ENCODE measurements around the gene PLAC8.
"Not testable (repeated sequence)": the region's sequence is repeated elsewhere in the genome, so short reads cannot be mapped to it uniquely, and the experiment has no call there.

PLAC8 gene

DNA sequence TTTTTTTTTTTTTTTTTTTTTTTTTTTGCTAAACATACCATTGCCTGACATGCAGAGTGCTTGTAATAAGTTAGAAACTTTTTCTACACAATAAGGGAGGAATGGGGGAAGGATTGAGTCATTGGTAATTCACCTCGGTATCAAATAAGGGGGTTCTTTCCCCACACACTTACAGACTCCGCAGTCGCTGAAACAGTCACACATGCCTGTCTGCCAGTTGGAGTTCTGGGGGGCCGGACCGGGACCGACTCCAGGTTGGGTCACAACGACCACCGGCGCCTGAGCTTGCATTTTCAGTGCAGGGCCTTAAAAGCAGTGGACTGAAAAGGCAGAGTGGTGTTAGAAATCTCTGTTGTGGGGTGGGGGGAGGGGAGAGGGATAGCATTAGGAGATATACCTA, 6.9 kb downstream of the PLAC8 start:
- Mint-ChIP-seq H3K36me3 (ENCODE audit: low read depth) (peaks cover 25% of the 10 kb centered on the region), H3K27me3 (no peaks in the 10 kb centered on the region), H3K4me1 (peaks cover 67% of the 10 kb centered on the region), H3K4me3 (peak overlapping the region; percentile 74), H3K27ac (peak overlapping the region; percentile 90), H3K9me3 (no peaks in the 10 kb centered on the region)
- ATAC-seq, result peak; percentile 31
- DNase-seq, result peak; percentile 63

DNA sequence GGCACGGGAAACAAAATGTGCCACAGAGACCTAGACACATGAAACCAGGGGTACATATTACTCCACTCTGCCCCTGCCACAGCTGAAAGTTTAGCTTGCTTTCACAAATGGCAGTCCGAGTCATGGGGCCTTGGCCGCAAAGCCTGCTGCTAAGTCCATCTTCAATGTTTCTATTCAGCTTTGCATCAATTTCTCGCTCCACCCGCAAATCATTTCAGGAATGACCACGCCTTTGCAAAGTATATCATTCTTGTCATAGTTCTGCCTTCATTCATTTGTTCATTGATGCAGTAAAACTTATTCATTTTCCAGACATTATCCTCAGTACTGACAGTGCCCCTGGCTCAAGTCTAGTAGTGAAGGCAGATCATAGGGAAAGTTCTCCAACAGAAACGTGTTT, 9.5 kb downstream of the PLAC8 start:
- H3K27ac Mint-ChIP-seq, result peak overlapping the region; percentile 23
- DNase-seq, result no peak
- ATAC-seq, result no peak
- peaks cover 43% of the 10 kb centered on the region for H3K36me3 Mint-ChIP-seq (ENCODE audit: low read depth)
- H3K9me3 Mint-ChIP-seq, result no peaks in the 10 kb centered on the region
- no peak overlapping the region for H3K4me3 Mint-ChIP-seq
- peaks cover 68% of the 10 kb centered on the region for H3K4me1 Mint-ChIP-seq
- H3K27me3 Mint-ChIP-seq, result no peaks in the 10 kb centered on the region

DNA sequence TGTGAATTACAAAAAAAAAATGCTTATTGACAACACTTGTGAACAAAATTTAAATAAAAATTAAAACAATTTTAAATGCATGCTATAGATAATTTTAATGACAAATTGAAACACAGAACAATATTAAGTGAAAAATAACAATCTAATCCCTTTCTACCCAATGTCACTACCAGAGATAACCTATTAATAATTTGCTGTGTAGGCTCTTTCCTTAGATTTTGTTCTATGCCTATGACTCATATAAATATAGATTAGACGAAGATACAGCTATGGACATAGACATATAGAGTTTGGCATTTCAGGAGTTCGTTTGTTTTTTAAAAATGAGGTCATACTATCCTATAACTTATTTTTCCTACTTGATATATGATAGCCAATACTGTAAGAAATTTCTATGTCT, 18.1 kb downstream of the PLAC8 start:
- peaks cover 65% of the 10 kb centered on the region for H3K36me3 Mint-ChIP-seq (ENCODE audit: low read depth)
- peak overlapping the region; percentile 14 for H3K27ac Mint-ChIP-seq

DNA sequence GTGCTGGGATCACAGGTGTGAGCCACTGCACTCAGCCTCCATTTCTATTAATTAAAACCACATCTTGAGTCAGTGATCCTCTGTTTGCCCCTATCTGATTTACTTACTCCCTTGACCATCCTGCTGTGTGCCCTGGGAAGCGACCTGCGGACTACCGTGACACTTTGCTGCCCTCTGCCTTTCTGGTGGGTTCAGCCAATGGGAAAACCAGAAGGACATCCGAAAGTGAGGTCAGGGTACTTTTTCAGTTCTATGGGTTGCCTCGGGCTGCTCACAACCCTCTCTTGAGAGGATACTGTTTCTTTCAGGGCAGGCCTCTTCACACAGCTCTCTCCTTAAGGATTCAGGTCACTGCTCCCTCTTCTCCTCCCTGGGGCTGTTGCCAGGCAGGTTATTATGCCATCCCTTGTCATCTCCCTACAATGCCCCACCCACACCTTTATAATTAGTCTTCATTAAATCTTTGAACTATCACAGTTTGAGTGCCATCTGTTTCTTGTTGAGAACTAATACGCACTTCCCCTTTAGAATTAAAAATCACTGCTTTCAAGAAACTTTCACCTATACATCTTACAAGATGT, 21.4 kb downstream of the PLAC8 start:
- no peak for ATAC-seq
- Mint-ChIP-seq H3K27me3 (no peaks in the 10 kb centered on the region), H3K9me3 (no peaks in the 10 kb centered on the region), H3K36me3 (ENCODE audit: low read depth) (peaks cover 66% of the 10 kb centered on the region), H3K4me3 (no peak overlapping the region), H3K27ac (peak overlapping the region; percentile 68), H3K4me1 (peaks cover 37% of the 10 kb centered on the region)
- DNase-seq, result no peak

More for the DNA sequence above, 18.1 kb downstream of the PLAC8 start:
- peaks cover 56% of the 10 kb centered on the region for H3K4me1 Mint-ChIP-seq
- no peaks in the 10 kb centered on the region for H3K27me3 Mint-ChIP-seq
- peaks cover 3% of the 10 kb centered on the region for H3K9me3 Mint-ChIP-seq
- ATAC-seq (no peak), DNase-seq (no peak)
- no peak overlapping the region for H3K4me3 Mint-ChIP-seq

DNA sequence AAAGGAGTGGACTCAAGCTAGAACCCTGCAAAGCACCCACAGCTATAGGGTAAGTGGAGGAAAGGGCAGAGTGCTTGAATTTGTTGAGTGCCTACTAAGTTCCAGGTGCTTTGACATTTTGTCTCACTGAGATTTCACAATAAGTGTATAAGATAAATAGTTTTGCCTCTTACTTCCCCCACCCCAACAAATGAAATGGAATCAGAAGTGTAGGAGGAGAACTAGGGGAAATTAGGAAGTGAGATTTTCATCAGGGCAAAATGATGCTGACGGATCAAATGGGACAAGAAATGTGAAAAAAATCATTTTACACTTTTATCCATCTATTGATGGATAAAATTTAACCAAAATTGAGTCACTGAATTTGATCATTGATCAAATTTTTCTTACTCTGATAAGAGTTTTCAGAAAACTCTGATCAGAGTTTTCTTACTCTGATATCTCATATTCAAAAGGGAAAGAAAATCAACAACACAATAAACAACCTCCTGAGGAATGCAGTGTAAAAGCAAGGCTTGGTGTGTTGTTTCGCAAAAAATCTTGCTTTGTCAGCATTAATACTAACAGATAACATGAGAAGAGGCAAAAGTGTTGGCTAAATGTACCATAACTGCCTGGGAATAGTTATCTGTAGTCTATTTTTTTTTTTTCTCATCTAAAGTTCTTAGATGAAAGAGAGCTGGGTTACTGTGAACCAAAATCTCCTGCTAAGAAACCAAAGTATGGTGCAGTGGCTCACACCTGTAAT, 24.9 kb downstream of the PLAC8 start:
- H3K27ac Mint-ChIP-seq, result no peak overlapping the region
- peaks cover 14% of the 10 kb centered on the region for H3K4me1 Mint-ChIP-seq
- no peak overlapping the region for H3K4me3 Mint-ChIP-seq
- H3K27me3 Mint-ChIP-seq, result no peaks in the 10 kb centered on the region
- peaks cover 48% of the 10 kb centered on the region for H3K36me3 Mint-ChIP-seq (ENCODE audit: low read depth)
- DNase-seq, result no peak
- no peak for ATAC-seq
- H3K9me3 Mint-ChIP-seq, result no peaks in the 10 kb centered on the region

DNA sequence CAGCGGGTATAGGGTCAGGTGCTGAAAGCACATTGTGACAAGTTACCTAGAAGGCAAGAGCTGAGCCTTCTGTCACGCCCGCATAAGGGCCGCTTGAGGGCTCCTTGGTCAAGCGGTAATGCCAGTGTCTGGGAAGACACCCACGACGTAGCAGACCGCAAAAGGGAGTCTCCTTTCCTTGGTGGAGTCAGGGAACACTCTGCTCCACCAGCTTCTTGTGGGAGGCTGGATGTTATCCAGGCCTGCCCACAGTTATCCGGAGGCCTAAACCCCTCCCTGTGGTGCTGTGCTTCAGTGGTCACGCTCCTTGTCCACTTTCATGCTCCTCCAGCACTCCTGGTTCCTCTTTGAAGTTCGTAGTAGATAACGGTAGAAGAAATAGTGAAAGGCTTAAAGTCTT, 29.6 kb downstream of the PLAC8 start:
- not testable (repeated sequence) for H3K27ac Mint-ChIP-seq, H3K9me3 Mint-ChIP-seq, H3K4me3 Mint-ChIP-seq, DNase-seq, H3K27me3 Mint-ChIP-seq, ATAC-seq
- peaks cover 21% of the 10 kb centered on the region for H3K36me3 Mint-ChIP-seq (ENCODE audit: low read depth)
- H3K4me1 Mint-ChIP-seq, result peaks cover 28% of the 10 kb centered on the region

DNA sequence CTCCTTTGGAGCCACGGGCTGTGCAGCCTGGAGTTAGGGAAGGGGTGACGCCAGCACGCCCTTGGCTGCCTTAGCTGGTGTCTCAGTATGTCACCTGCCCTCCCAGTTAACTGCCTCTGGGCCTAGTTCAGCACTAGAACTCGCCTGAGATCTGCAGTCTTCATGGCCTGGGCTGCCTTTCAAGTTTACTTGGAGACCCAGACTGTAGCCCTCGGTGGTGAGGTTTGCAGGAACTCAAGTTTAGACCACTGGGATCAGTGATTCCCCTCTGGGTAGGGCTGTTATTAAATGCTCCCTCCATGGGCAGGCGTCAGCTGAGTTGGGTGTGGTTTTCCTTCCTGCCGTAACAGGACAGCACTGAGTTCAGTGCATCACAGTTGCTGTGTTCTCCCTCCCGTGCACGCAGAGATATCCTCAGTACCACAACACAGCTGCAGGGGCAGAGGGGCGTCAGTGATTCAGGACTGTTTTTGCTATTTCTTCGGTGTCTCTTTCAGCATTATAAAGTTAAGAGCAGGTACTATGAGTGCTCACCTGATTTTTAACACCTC, 30.5 kb downstream of the PLAC8 start:
- no peaks in the 10 kb centered on the region for H3K9me3 Mint-ChIP-seq
- H3K27ac Mint-ChIP-seq, result peak overlapping the region; percentile 46
- H3K27me3 Mint-ChIP-seq, result no peaks in the 10 kb centered on the region
- ATAC-seq (peak; percentile 95), DNase-seq (peak; percentile 49)
- H3K36me3 Mint-ChIP-seq (ENCODE audit: low read depth), result peaks cover 12% of the 10 kb centered on the region
- no peak overlapping the region for H3K4me3 Mint-ChIP-seq
- peaks cover 26% of the 10 kb centered on the region for H3K4me1 Mint-ChIP-seq

DNA sequence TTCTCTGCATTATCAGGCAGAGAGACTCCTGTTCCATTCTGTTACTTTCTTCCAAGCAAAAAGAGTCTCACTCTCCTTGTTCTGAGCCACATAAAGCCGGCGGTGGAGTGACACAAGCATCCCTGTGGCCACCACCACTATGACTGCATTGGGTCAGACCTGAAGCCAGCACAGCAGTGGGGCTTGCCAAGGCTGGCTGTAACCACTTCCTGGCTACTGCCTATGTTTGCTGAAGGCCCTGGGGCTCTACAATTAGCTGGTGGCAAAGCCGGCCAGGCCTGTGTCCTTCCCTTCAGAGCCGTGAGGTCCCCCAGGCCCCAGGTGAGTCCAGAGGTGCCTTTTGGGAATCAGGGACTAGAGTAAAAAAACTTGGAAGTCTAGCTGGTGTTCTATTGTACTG, 31.8 kb downstream of the PLAC8 start:
- DNase-seq (no peak), ATAC-seq (no peak)
- no peaks in the 10 kb centered on the region for H3K9me3 Mint-ChIP-seq
- no peak overlapping the region for H3K27ac Mint-ChIP-seq
- H3K4me3 Mint-ChIP-seq, result no peak overlapping the region
- H3K27me3 Mint-ChIP-seq, result no peaks in the 10 kb centered on the region
- peaks cover 24% of the 10 kb centered on the region for H3K4me1 Mint-ChIP-seq
- H3K36me3 Mint-ChIP-seq (ENCODE audit: low read depth), result peaks cover 3% of the 10 kb centered on the region

DNA sequence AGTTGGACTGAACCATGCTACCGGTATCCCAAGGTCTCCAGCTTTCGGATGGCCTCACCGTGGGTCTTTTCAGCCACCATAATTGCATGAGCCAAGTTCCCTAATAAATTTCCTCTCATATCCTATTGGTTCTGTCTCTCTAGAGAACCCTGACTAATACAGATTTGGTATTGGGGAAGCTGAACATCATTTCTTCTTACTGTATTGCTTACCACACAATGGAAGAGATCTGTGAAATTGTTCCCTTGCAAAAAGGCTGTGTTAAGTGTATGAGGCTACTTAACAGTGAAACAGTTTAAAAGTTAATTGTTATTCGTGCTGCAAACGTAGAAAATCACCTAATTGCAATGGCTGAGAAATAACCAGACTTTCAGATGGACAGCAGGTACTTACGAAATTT, 34.0 kb downstream of the PLAC8 start:
- ATAC-seq (no peak), DNase-seq (no peak)
- H3K27ac Mint-ChIP-seq, result no peak overlapping the region
- peaks cover 26% of the 10 kb centered on the region for H3K4me1 Mint-ChIP-seq
- H3K4me3 Mint-ChIP-seq, result no peak overlapping the region
- peaks cover 14% of the 10 kb centered on the region for H3K36me3 Mint-ChIP-seq (ENCODE audit: low read depth)
- no peaks in the 10 kb centered on the region for H3K27me3 Mint-ChIP-seq
- H3K9me3 Mint-ChIP-seq, result no peaks in the 10 kb centered on the region

DNA sequence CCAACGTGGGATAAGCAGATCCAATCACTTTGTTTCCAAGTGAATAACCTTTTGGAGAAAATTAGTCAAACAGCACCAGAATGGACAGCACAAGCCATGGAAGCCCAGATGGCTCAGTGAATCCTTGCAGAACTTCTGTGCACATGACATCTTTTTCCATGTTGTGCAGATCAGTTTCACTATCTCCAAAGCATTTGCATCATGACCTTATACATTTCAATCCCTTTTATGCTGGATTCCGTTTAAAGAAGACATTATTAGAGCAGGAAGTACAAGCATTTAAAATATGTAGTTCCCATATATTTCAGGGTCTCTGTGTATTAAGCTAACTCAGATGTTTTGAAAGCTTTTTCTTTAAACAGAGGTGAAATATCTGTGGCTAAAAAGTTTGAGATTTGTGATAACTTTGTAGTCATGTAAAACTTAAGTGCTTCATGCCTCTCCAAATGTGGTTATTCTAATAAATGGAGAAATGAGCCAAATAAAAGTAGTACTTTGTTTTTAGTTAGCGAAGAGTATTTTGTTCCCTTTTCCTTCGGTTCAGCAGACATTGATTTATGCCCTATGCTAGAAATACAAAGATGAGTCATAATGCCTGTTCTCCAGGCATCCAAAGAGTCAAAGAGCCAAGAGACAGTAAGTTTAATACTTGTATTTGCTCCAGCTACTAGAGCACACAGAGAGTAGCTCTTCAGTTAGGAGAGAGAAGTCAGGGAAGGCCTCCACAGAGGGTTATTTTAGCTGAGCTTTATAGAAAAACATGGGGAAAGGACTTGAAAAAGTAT, 39.0 kb downstream of the PLAC8 start:
- Mint-ChIP-seq H3K36me3 (ENCODE audit: low read depth) (peaks cover 20% of the 10 kb centered on the region), H3K9me3 (no peaks in the 10 kb centered on the region), H3K4me3 (no peak overlapping the region), H3K4me1 (peaks cover 17% of the 10 kb centered on the region), H3K27me3 (no peaks in the 10 kb centered on the region), H3K27ac (peak overlapping the region; percentile 0)
- DNase-seq (no peak), ATAC-seq (no peak)

DNA sequence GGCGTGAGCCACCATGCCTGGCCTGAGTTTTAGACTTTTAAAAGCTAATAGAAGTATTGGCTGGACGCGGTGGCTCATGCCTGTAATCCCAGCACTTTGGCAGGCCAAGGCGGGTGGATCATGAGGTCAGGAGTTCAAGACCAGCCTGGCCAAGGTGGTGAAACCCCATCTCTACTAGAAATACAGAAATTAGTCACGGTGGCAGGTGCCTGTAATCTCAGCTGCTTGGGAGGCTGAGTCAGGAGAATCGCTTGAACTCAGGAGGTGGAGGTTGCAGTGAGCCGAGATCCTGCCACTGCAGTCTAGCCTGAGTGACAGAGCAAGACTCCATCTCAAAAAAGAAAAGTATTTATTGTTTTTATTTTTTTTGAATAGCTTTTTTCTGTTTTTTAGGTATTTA, 39.7 kb downstream of the PLAC8 start:
- not testable (repeated sequence) for H3K4me3 Mint-ChIP-seq, H3K9me3 Mint-ChIP-seq, H3K27ac Mint-ChIP-seq, H3K27me3 Mint-ChIP-seq
- DNase-seq (peak; percentile 25), ATAC-seq (peak; percentile 35)
- Mint-ChIP-seq H3K36me3 (ENCODE audit: low read depth) (peaks cover 28% of the 10 kb centered on the region), H3K4me1 (peaks cover 17% of the 10 kb centered on the region)

DNA sequence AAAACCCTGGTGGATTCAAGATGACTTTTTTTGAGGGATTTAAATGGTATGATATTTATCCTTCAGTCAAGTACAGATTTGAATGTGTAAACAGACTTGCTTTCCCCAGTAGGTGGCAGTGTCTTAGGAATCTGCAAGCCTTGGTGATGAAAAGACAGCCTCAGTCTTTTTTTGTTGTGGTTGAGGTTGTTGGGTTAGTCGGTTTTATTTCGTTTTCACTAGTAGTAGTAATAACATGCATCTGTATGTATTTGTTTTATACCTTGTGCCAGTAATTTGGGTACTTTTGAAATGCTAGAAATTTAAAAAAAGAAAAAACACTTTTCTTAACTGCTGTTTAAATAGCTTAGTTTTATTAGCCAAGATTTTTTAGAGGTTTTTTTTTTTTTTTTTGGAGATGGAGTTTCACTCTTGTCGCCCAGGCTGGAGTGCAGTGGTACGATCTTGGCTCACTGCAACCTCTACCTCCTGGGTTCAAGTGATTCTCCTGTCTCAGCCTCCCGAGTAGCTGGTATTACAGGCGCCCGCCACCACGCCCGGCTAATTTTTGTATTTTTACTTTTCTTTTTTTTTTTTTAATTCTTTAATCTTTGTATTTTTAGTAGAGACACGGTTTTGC, 40.3 kb downstream of the PLAC8 start:
- peaks cover 31% of the 10 kb centered on the region for H3K36me3 Mint-ChIP-seq (ENCODE audit: low read depth)
- ATAC-seq (peak; percentile 89), DNase-seq (peak; percentile 34)
- peak overlapping the region; percentile 44 for H3K4me3 Mint-ChIP-seq
- H3K27me3 Mint-ChIP-seq, result no peaks in the 10 kb centered on the region
- no peaks in the 10 kb centered on the region for H3K9me3 Mint-ChIP-seq
- peaks cover 17% of the 10 kb centered on the region for H3K4me1 Mint-ChIP-seq
- no peak overlapping the region for H3K27ac Mint-ChIP-seq

DNA sequence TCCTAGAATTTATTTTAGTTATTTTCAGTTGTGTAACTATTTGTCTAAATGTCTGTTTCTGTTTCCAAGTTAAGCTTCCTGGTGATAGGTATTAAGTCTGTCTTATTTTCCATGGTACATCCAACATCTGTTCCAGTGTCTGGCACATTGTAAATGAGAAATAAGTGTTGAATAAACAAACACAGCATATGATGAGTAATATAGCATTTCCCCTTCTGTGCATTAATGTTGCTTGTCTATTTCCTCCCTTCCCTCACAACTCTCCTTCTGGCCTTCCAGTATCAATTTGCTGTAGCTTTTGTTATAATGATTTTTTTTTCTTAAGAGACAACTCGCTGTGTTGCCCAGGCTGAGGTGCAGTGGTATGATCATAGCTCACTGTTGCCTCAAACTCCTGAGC, 43.4 kb downstream of the PLAC8 start:
- Mint-ChIP-seq H3K4me3 (no peak overlapping the region), H3K9me3 (no peaks in the 10 kb centered on the region), H3K27ac (no peak overlapping the region), H3K4me1 (peaks cover 14% of the 10 kb centered on the region), H3K27me3 (no peaks in the 10 kb centered on the region), H3K36me3 (ENCODE audit: low read depth) (peaks cover 37% of the 10 kb centered on the region)
- DNase-seq (no peak), ATAC-seq (no peak)

DNA sequence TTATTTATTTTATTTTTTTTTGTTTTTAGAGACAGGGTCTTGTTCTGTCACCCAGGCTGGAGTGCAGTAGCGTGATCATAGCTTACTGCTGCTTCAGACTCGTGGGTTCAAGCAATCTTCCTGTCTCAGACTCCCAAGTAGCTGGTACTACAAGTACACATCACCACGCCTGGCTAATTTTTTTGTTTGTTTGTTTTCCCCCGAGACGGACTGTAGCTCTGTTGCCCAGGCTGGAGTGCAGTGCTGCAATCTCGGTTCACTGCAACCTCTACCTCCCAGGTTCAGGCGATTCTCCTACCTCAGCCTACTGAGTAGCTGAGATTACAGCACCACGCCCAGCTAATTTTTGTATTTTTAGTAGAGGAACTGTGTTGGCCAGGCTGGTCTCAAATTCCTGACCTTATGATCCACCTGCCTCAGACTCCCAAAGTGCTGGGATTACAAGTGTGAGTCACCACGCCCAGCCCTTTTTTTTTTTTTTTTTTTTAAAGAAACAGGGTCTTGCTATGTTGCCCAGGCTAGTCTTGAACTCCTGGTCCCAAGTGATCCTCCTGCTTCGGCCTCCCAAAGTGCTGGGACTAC, 47.4 kb downstream of the PLAC8 start:
- no peak for DNase-seq
- no peak for ATAC-seq
- Mint-ChIP-seq H3K27ac (no peak overlapping the region), H3K4me3 (no peak overlapping the region), H3K4me1 (no peaks in the 10 kb centered on the region), H3K36me3 (ENCODE audit: low read depth) (peaks cover 39% of the 10 kb centered on the region), H3K9me3 (no peaks in the 10 kb centered on the region), H3K27me3 (no peaks in the 10 kb centered on the region)
